GM23338 (cell line): ENCODE measurements around the gene GNAI3.

Experiments
- CREB1 ChIP-seq: fragments of 250-450 bp; sonication (Bioruptor Pico); IDR thresholded peaks from 2 replicates; pipeline ENCODE4 v1.5.0; 2020; ENCODE audit warnings: low read depth, mild to moderate bottlenecking, moderate library complexity
- EZH2 ChIP-seq: fragments of 200-600 bp; sonication (generic); IDR thresholded peaks from one replicate; pipeline ENCODE4 v1.8.0; 2017; ENCODE audit warnings: antibody characterized with exemption, mild to moderate bottlenecking, low read depth; ENCODE audit not compliant: unreplicated experiment
- EZH2phosphoT487 ChIP-seq: fragments of 200-600 bp; sonication (generic); IDR thresholded peaks from one replicate; pipeline ENCODE4 v1.8.1; 2018; ENCODE audit warnings: antibody characterized with exemption; ENCODE audit not compliant: unreplicated experiment
- JUNB ChIP-seq: IDR thresholded peaks from one replicate; pipeline ENCODE4 v1.6.1; 2016; ENCODE audit warnings: antibody characterized with exemption; ENCODE audit not compliant: unreplicated experiment
- NANOG ChIP-seq: IDR thresholded peaks from 2 replicates; pipeline ENCODE4 v1.6.1; 2016; ENCODE audit warnings: antibody characterized with exemption, borderline replicate concordance
- POLR2AphosphoS5 ChIP-seq: IDR thresholded peaks from 2 replicates; pipeline ENCODE4 v1.6.1; 2016; ENCODE audit warnings: antibody characterized with exemption, low read depth
- ZNF331 ChIP-seq: fragments of 250-450 bp; sonication (Bioruptor Pico); IDR thresholded peaks from 2 replicates; pipeline ENCODE4 v1.5.0; 2020; ENCODE audit warnings: low read depth, mild to moderate bottlenecking, moderate library complexity
- TF ChIP-seq, protein P1 (sequence below), 2 experiments: fragments of 200-600 bp in 1 of 2; sonication (generic) in 1 of 2; conservative IDR thresholded peaks; 2 replicates each; pipeline versions ENCODE4 v1.5.1 to v1.6.1; 2016 to 2017; ENCODE audit warnings: antibody characterized with exemption in 2 of 2, low read depth in 2 of 2, mild to moderate bottlenecking in 2 of 2, moderate library complexity in 1 of 2
- TF ChIP-seq, protein P2 (sequence below): IDR thresholded peaks from one replicate; pipeline ENCODE4 v1.6.1; 2018; ENCODE audit warnings: antibody characterized with exemption; ENCODE audit not compliant: unreplicated experiment
- TF ChIP-seq, protein P3 (sequence below): IDR thresholded peaks from 2 replicates; pipeline ENCODE4 v1.6.1; 2016; ENCODE audit warnings: antibody characterized with exemption

DNA sequence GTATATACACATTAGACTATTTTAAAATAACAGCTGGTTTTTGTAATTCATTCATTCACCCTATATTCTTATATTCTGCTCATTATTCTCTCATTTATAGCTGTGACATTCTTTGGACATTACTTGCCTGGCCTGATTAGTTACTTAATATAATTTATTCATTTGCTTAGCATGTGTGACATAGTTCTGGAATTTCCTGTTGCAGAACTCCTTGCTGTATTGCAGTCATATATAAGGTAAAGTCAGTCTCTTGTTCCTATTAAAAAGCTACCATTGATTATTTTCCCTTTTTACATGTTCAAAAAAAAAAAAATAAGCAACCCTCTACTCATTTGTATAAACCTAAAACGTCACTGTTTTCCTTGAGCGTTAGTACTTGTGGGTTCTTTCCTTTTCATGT, 47.1 kb downstream of the GNAI3 start:
- TF ChIP-seq EZH2 (no peak), CREB1 (no peak), NANOG (no peak), JUNB (no peak), POLR2AphosphoS5 (no peak), EZH2phosphoT487 (no peak), ZNF331 (CRISPR knock-in tag) (no peak)
- TF ChIP-seq, protein P1, sequence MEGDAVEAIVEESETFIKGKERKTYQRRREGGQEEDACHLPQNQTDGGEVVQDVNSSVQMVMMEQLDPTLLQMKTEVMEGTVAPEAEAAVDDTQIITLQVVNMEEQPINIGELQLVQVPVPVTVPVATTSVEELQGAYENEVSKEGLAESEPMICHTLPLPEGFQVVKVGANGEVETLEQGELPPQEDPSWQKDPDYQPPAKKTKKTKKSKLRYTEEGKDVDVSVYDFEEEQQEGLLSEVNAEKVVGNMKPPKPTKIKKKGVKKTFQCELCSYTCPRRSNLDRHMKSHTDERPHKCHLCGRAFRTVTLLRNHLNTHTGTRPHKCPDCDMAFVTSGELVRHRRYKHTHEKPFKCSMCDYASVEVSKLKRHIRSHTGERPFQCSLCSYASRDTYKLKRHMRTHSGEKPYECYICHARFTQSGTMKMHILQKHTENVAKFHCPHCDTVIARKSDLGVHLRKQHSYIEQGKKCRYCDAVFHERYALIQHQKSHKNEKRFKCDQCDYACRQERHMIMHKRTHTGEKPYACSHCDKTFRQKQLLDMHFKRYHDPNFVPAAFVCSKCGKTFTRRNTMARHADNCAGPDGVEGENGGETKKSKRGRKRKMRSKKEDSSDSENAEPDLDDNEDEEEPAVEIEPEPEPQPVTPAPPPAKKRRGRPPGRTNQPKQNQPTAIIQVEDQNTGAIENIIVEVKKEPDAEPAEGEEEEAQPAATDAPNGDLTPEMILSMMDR (conservative IDR thresholded peaks at IDR 0.05; ENCODE audit: low read depth in 2 of 2), result no peak
- TF ChIP-seq, protein P2, sequence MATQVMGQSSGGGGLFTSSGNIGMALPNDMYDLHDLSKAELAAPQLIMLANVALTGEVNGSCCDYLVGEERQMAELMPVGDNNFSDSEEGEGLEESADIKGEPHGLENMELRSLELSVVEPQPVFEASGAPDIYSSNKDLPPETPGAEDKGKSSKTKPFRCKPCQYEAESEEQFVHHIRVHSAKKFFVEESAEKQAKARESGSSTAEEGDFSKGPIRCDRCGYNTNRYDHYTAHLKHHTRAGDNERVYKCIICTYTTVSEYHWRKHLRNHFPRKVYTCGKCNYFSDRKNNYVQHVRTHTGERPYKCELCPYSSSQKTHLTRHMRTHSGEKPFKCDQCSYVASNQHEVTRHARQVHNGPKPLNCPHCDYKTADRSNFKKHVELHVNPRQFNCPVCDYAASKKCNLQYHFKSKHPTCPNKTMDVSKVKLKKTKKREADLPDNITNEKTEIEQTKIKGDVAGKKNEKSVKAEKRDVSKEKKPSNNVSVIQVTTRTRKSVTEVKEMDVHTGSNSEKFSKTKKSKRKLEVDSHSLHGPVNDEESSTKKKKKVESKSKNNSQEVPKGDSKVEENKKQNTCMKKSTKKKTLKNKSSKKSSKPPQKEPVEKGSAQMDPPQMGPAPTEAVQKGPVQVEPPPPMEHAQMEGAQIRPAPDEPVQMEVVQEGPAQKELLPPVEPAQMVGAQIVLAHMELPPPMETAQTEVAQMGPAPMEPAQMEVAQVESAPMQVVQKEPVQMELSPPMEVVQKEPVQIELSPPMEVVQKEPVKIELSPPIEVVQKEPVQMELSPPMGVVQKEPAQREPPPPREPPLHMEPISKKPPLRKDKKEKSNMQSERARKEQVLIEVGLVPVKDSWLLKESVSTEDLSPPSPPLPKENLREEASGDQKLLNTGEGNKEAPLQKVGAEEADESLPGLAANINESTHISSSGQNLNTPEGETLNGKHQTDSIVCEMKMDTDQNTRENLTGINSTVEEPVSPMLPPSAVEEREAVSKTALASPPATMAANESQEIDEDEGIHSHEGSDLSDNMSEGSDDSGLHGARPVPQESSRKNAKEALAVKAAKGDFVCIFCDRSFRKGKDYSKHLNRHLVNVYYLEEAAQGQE, result no peak
- TF ChIP-seq, protein P3, sequence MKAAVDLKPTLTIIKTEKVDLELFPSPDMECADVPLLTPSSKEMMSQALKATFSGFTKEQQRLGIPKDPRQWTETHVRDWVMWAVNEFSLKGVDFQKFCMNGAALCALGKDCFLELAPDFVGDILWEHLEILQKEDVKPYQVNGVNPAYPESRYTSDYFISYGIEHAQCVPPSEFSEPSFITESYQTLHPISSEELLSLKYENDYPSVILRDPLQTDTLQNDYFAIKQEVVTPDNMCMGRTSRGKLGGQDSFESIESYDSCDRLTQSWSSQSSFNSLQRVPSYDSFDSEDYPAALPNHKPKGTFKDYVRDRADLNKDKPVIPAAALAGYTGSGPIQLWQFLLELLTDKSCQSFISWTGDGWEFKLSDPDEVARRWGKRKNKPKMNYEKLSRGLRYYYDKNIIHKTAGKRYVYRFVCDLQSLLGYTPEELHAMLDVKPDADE, result no peak
